Kidney glomerular epithelial cell (primary cell): ENCODE results near the gene WDR83.
"Not testable (repeated sequence)": the region's sequence is repeated elsewhere in the genome, so short reads cannot be mapped to it uniquely, and the experiment has no call there.

ENCODE experiments used
- DNase-seq: peaks from one replicate; lab custom pipeline; 2025; lab: John Stamatoyannopoulos, UW

WDR83 gene

GRCh38 chr19:12666265-12667048 lies at the start of gene WDR83, which contains the start of gene MAN2B1:
WDR83 (plus strand) TSS chr19:12666807; CDS start chr19:12669791, 2,984 bp downstream.
MAN2B1 (minus strand) TSS chr19:12666742; CDS start chr19:12666701, 41 bp downstream.
- DNase-seq, result peak; percentile 34

GRCh38 chr19:12617646-12618045 lies 49.0 kb upstream of the WDR83 start:
- DNase-seq, result no peak

- DNase-seq, result not testable (repeated sequence)
Observed at GRCh38 chr19:12621253-12622024, 45.2 kb upstream of the WDR83 start.

- no peak for DNase-seq
Observed at GRCh38 chr19:12623361-12624031, 43.1 kb upstream of the WDR83 start.

GRCh38 chr19:12626958-12627357 lies 39.6 kb upstream of the WDR83 start:
- no peak for DNase-seq

GRCh38 chr19:12628040-12629022 lies 38.3 kb upstream of the WDR83 start:
- no peak for DNase-seq

GRCh38 chr19:12629215-12629614 lies 37.4 kb upstream of the WDR83 start:
- no peak for DNase-seq

GRCh38 chr19:12636631-12637030 lies 30.0 kb upstream of the WDR83 start:
- DNase-seq, result no peak

- DNase-seq, result no peak
Observed at GRCh38 chr19:12638611-12639182, 27.9 kb upstream of the WDR83 start.

GRCh38 chr19:12639901-12640613 lies 26.6 kb upstream of the WDR83 start:
- peak; percentile 59 for DNase-seq

- DNase-seq, result no peak
Observed at GRCh38 chr19:12641456-12641855, 25.2 kb upstream of the WDR83 start.

GRCh38 chr19:12642506-12642905 lies 24.1 kb upstream of the WDR83 start:
- no peak for DNase-seq

- DNase-seq, result not testable (repeated sequence)
Observed at GRCh38 chr19:12643716-12644115, 22.9 kb upstream of the WDR83 start.

- no peak for DNase-seq
Observed at GRCh38 chr19:12646551-12646950, 20.1 kb upstream of the WDR83 start.

- DNase-seq, result no peak
Observed at GRCh38 chr19:12647047-12647446, 19.6 kb upstream of the WDR83 start.

- DNase-seq, result no peak
Observed at GRCh38 chr19:12647490-12648071, 19.0 kb upstream of the WDR83 start.

GRCh38 chr19:12648088-12648487 lies 18.5 kb upstream of the WDR83 start:
- DNase-seq, result no peak

- no peak for DNase-seq
Observed at GRCh38 chr19:12649941-12650340, 16.7 kb upstream of the WDR83 start.

- DNase-seq, result no peak
Observed at GRCh38 chr19:12652219-12652618, 14.4 kb upstream of the WDR83 start.

- DNase-seq, result no peak
Observed at GRCh38 chr19:12655546-12655945, 11.1 kb upstream of the WDR83 start.
